HG02610 (cell line): ENCODE measurements around the gene TMEM169.
"Not testable (repeated sequence)": the region's sequence is repeated elsewhere in the genome, so short reads cannot be mapped to it uniquely, and the experiment has no call there.

Experiments
- ATAC-seq: cut with Tn5 transposase; IDR thresholded peaks from one replicate; pipeline ENCODE4 v1.9.1; 2021; ENCODE audit warnings: mild to moderate bottlenecking, moderate library complexity; ENCODE audit not compliant: unreplicated experiment

TMEM169 gene

DNA sequence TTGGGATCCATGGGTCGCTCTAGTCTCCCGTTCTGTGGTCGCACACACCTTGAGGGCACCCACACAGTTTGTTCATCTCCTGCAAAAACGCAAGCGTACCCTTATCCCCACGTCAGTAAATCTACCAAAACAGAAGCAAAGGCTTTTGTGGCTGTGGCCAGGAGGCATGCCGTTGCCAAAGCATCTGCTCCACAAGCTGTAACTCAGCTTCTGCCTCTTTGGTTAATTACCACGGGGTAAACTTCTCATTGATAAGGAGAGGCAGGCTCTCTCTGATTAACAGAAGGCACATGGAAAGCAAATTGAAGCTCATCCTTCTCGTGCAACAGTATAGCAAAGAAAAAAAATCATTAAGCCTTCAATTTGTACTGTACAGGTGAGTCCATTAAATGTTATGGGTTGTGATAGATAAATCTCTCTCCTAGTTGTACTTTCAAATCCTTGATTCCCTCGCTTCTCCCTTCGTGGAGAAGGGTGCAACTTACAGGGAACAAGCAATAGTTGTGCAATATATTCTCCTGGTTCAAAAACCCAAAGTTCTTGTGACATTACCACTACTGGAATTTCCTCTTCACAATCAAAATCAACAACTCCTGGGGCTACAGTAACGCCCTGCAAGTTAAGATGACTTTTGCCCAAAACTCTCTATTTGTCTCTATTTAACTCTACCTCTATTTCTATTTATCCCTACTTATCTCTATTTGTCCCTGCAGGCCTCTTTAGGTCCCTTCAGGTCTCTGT is 10.4 kb upstream of the TMEM169 start:
- ATAC-seq: no peak

DNA sequence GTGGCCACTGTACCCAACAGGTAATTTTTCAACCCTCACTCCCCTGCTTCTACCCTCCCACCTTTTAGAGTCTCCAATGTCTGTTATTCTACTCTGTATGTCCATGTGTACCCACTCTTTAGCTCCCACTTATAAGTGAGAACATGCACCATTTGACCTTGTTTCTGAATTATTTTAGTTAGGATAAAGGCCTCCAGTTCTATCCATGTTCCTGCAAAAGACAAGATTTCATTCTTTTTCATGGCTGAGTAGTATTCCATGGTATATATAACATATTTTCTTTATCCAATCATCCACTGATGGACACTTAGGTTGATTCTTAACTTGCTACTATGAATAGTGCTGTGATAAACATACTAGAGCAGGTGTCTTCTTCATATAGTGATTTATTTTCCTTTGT is 9.2 kb upstream of the TMEM169 start:
- ATAC-seq: no peak

DNA sequence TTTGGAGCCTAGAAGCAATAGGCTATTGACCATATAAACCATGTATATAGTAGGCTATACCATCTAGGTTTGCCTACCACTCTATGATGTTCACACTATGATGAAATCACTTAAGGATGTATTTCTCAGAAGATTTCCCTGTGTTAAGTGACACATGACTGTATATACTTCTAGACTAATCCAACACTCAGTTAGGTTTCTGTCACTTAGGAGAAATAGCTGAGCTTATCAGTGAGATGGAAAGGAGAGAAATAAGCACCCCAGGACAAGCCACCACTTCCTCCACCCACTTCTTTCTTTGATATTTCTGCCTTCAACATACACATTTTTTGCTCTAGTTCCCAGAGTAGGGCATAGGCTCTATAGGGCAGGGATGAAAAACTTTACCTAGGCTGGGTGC is 7.9 kb upstream of the TMEM169 start:
- no peak for ATAC-seq

DNA sequence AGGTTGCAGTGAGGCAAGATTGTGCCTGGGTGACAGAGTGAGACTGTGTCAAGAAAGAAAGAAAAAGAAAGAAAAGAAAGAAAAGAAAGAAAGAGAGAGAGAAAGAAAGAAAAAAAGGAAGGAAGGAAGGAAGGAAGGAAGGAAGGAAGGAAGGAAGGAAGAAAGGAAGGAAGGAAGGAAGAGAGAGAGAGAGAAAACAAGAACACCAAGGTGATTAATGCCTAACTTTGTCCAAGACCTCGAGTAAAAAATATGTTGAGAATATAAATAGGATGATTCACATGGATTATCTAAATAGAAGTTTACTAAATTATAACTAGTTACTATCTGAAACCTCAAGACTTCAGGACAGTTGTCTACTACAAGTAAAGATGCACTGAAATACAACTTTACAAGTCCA is 7.3 kb upstream of the TMEM169 start:
- no peak for ATAC-seq

DNA sequence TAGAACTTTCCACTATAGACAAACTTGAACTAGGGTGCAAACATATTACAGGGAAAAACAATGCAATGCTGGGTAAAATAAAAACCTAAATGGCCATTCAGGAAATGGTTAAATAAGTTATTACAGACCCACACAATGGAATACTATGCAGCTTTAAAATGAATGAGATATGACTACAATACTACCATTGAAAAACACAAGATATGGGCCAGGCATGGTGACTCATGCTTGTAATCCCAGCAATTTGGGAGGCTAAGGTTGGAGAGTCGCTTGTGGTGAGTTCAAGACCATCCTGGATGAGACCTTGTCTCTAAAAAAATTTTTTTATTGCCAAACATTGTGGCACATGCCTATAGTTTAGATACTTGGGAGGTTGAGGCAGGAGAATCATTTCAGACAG is 6.9 kb upstream of the TMEM169 start:
- ATAC-seq: no peak

DNA sequence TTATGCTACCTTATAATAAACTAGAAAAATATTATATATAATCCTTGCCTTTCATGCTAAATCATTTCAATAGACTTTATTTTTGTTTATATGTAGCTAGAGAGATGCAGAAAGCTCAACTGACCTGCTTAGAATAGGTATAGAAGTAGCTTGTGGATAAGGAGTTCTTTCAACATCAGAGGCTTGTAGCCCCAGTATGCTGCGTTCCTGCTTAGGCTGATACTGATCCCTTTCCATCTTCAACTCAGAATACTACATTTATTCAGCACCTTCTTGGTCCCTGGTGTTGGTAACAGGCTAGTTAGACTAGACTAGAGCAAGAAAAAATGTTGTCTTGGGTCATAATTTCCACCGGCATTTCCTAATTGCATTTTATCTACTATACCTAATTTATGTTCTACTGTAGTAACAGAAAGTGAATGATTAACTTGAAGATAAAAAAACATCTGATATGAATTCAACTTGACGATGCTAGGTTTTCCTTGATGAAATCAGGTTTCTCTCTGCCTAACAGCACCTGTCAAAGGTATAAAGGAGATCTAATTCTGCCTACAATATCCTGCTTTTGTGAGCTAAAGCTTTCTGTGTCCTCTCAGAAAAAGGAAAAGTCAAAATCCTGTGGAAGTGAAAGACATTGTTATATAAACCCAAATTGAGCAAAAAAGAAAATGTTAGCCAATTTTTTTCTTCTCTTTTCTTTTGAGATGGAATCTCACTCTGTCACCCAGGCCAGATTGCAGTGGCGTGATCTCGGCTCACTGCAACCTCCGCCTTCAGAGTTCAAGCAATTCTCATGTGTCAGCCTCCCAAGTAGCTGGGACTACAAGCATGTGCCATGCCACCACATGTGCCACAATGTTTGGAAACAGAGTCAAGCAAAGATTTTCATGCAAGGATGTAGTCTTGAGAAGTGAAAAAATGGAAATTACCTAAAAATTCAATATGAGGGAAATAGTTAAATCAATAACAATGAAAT is 5.9 kb upstream of the TMEM169 start:
- ATAC-seq: no peak

DNA sequence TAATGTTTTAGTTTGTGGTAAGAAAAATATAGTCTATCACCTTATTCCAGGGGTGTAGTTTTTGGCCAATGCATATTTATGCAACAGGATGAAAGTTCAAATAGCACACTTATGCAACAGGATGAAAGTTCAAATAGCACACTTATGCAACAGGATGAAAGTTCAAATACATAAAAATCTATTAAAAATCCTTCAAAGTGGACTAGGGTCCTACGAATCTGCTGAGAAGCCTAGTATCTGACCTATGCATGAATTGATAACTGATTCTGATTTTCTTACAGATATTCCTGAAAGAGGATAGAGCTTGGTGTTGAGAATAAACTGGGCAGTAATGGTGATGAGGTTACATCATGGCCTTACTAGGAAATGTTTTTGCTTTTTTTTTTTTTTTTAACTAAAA is 2.9 kb upstream of the TMEM169 start:
- no peak for ATAC-seq

DNA sequence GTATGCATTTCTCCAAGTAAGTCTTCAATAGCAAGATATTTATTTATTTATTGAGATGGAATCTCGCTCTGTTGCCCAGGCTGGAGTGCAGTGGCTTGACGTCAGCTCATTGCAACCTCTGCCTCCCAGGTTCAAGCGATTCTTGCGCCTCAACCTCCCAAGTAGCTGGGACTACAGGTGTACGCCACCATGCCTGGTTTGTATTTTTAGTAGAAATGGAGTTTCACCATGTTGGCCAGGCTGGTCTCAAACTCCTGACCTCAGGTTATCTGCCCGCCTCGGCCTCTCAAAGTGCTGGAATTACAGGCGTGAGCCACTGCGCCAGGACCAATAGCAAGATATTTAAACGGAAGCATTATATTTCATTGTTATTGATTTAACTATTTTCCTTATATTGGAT is 1.7 kb upstream of the TMEM169 start:
- ATAC-seq: not testable (repeated sequence)

DNA sequence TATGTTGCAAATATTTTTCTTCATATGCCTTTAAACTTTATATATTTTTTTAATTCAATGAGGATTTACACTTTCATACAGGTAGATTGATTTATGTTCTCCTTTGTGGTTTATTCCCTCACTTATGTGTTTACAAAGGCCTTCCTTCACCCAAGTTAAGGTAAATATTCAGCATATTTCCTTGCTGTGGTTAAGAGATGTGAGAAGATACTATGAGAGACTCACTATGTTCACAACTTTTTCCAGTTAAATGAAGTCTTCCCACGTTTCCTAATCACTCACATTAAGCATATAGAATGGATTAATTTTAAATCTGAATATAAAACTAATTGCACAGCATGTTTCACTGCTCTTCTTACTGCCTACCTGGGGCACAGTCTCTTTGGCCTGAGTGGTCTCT is 707 bp upstream of the TMEM169 start:
- no peak for ATAC-seq

DNA sequence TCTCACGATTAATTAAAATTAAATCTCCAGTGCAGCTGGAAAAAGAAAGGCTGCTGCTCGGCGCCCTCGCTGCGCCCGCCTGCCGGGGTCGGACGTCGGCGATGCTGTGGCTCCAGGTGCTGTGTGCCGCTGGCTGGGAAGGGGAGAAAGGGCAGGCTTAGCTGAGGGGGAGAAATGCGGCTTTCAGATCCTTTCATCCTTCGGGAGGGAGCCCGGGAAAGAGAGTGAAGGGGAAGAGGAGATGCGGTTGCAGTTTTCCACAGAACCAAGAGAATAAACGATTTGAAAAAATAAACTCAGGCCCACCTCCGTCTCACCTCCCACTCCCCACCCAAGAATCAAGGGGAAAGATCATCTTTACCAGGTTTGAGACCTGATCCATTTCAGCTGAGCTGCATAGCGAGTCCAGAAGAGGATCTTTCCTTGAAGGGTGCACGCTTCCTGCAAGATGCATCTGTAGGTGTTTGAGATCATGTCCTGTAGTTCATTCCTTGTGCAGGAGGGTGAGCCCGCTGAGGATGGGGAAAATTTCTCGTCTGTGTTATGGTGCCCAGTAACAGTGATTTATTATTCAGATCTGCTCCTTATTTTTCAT is 495 bp downstream of the TMEM169 start:
- ATAC-seq: no peak

DNA sequence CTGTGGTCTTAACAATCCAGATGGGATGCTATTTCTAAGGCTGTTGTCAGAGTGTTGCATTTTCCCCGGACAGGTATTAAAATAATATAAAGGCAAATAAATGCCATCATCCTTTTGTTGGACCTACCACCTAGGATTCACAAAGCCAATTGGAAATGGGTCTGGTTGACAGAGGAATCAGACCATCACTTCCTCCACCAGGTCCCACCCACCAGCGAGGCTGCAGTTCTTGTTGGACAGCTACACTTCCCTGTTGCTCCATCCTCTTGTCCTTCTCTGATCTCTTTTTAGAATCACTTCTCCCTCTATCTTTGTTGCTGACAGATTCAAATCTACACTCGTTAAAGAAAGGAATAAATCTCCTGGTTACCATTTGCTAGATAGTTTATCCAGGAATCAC is 1.1 kb downstream of the TMEM169 start:
- no peak for ATAC-seq

DNA sequence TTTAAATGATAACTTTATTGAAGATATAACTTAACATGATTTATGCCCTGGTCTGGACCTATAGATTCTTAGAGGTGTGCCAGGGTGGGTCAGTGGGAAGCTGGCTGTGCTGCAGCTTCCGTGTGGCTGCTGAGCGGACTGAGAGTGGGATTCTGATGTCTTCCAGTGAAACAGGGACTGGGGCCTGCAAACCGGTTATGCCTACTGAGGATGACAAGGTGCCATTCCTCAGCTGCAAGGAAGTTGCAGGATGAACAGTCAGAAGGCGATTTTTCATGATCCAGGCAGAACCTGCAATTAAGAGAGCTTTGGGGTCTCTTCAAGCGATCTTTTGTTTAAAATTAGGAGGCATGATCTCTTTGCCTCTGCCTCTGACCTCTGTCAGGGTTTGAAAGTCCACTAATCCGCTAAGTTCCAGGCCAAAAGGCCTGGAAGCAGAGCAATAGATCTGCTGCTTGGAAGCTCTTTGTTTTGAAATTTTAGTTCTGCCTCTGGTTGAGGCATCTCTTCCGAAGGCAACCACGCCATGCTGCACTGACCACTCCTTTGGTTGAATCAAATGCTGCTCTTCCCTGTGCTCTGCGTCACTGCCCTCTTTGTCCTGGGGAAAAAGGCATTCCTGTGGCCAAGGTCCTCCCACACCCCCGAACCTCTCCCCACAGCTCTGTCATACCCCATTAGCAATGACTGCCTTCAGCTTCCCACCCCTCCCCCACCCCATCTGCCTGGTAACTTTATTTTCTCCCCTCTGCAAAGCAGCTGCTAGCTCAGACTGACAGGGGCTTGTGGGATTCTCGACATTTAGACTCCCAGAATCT is 2.0 kb downstream of the TMEM169 start:
- ATAC-seq: no peak

DNA sequence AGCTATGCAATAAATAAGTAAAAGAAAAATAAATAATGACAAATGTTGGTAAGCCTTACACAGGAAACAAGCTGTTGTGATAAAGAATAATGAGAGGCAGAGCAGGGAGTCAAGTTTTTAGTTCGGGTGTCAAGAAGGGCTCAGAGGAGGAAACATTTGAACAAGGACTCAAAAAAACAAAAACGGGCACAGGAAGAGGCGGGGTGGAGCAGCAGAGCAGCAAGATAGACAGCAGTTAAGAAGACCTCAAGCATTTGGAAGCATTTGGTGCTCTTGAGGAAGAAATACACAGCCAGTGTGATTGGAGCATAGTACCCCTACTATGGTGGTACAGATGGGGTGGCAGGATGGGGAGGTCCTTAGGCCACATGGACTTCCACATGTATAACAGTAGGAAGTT is 2.8 kb downstream of the TMEM169 start:
- no peak for ATAC-seq

DNA sequence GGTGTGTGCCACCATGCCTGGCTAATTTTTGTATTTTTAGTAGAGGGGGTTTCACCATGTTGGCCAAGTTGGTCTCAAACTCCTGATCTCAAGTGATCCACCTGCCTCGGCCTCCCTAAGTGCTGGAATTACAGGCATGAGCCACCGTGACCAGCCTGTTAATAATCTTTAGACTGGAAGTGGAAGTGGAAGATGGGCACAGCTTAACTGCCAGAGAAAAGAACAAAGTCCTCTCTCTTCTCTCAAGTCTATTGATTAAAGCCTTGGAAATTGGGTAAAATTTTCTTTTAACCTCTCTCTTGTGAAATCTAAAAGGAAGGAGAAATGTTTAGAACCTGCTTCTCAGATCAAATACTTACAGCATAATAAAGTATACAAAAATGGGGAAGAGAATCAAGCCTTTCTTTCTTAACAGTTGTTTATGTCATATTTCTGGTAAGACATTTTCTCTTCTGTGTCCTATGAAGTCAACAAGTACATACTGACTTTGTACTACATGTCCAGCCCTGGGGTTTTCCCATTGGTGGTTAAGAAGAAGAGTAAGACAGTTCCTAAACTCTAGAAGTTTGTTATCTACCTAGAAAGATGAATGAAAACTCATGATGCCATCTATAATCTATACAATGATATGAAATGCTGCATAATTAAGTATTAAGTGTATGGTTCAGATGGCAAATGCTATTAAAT is 4.6 kb downstream of the TMEM169 start:
- no peak for ATAC-seq

DNA sequence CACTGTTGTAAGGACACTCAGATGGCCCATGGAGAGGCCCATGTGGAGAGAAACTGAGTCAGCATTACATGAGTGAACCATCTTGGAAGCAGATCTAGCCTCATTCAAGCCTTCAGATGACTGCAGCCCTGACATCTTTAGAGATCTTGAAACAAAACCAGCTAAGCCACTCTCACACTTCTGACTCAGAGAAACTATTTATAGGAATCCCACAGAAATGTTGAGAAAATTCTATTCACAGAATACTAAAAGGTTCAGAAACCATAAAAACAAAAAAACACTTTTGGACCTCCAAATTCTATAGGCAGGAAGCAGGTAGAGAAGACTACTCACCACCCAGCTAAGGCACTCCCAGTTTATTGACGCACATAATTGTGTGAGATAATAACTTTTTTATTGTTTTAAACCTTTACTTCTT is 8.7 kb downstream of the TMEM169 start:
- ATAC-seq: peak; percentile 74

DNA sequence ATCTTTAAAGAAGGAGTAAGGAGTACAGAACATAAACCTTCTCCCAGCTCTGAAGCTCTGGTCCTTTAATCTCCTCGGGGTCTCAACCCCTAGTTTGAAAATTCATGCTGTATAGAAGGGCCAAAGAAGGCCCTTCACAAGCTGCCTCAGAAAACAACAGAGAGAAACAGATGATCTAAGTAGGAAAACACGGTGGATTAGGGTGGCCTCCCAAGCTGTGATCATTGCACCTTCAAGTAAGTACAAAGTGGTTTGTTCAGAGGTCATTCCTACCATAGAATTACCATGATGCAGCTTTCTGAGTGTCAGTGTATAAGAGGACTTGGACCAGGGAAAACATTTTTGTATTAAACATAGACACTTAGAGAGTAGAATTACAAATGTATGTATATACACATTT is 10.9 kb downstream of the TMEM169 start:
- no peak for ATAC-seq

DNA sequence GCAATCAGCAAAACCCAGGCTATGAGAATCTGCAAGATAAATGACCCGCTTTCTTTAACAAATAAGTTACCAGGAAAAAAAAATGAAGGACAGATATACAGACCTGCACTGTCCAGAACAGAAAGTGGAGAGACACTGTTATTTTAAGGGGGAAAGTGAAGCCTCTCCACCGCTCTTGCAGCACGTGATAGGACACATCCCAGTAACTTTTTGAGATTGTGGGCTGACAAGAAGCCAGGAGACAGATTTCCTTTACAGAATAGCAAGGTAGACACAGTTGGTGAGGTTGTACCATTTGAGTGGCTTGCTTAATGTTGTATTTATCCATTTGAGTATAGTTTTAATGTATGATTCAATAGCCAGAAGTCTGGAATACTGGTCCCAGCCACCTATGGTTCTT is 13.0 kb downstream of the TMEM169 start:
- ATAC-seq: no peak

DNA sequence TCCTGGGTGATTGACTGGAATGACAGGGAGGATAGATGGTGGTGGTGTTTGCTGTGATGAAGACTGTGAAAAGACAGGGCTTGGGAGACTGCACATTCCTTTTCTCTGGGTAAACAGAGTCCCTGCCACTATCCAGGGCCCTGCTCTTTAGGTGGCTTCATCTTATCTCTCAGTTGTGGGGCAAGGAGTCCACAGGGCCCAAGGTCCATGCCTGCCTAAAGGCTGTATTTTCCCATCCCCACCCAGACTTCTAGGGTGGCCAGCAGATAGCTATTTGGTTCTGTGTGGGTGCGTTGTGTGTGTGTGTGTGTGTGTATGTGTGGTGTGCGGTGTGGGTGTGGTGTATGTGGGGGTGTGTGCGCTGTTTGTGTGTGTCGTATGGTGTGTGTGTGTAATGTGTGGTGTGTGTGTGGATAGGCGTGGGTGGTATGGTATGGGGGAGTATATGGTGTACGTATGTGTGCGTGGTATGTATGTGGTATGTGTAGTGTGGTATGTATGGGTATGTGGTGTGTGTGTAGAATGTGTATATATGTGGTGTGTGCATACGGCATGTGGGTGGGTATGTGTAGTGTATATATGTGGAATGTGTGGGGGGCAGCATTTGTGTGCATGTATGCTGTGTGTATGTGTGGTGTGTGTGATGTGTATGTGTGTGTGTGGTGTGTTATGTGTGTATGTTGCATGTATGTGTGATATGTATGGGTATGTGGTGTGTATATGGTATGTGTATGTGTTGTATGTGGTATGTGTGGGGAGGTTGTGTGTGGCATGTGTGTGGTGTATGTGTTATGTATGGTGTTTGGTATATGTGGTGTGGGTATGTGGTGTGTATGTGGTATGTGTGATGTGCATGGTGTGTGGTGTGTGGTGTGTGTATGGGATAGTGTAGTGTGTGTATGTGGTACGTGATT is 17.0 kb downstream of the TMEM169 start:
- no peak for ATAC-seq

DNA sequence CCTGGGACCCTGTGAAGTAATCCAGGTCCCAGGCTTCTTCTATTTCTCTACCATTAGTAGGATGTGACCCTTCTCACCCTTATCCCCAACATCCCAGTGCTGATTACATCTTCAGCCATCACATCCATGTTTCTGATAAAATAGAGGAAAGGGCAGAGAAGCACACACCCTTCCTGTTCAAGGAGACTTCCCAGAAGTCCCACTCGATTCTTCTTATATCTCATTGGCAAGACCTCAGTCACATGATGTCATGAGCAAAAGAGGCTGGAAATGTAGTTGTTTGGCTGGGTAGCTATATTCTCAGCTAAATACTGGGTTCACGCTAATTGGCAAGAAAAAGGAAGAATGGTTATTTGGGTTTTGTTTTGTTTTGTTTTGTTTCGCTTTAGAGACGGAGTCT is 19.4 kb downstream of the TMEM169 start:
- ATAC-seq: no peak
